ENCODE results near the gene DPF3. TPM values are rescaled to one million over a fixed set of nuclear protein-coding genes. Genes with fewer than 3 reads are reported as not detected.

DPF3 gene
- polyA plus RNA-seq, 4 donors: 1.0 to 2.4 (median 1.5) TPM

DNA sequence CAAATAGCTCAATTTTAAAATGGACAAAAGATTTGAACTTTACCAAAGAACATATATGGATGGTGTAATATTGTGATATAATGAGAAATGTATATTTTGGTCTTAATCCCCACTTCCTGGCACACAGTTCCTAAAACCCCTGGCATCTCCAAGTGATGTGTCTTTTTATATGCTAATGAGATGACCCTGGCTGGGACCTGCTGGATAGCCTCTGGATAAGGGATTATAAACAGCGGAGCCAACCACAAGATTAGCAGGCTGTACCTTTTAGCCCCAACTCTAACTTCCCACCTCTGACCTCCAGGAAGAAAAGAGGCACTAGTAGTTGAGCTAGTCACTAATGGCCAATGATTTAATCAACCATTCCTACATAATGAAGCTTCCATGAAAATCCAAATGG is 130.0 kb downstream of the DPF3 start:
- FAIRE-seq: no peak
- Histone ChIP-seq H3K27me3 (ENCODE audit: control insufficient read depth in 3 of 3, insufficient read depth in 3 of 3, low read length in 3 of 3) (no peaks in the 10 kb centered on the region), H3K27ac (ENCODE audit: low read depth in 1 of 3, low read length in 2 of 3) (no peak overlapping the region), H3K36me3 (ENCODE audit: control insufficient read depth in 3 of 3, insufficient read depth in 2 of 3, low read depth in 1 of 3, low read length in 3 of 3) (no peaks in the 10 kb centered on the region), H3K4me1 (ENCODE audit: control insufficient read depth in 3 of 3, insufficient read depth in 2 of 3, low read depth in 1 of 3, low read length in 2 of 3) (no peaks in the 10 kb centered on the region), H3K4me3 (ENCODE audit: low read depth in 1 of 3, low read length in 3 of 3) (no peak overlapping the region), H3K9me3 (ENCODE audit: control insufficient read depth in 2 of 2, insufficient read depth in 1 of 2, low read depth in 1 of 2, low read length in 1 of 2) (peaks cover 0 to 9% of the 10 kb centered on the region in 2 donors)
- 82 to 98% (median 91%) methylated on average over 1 of the region's 1 CpG for WGBS, 3 donors
- no peak for DNase-seq

- DNase-seq (no peak), FAIRE-seq (no peak)
- no peak overlapping the region for H3K27ac ChIP-seq (ENCODE audit: low read depth in 1 of 3, low read length in 2 of 3)
- H3K4me1 ChIP-seq (ENCODE audit: control insufficient read depth in 3 of 3, insufficient read depth in 2 of 3, low read depth in 1 of 3, low read length in 2 of 3): no peaks in the 10 kb centered on the region
- H3K27me3 ChIP-seq (ENCODE audit: control insufficient read depth in 3 of 3, insufficient read depth in 3 of 3, low read length in 3 of 3): no peaks in the 10 kb centered on the region
- H3K4me3 ChIP-seq (ENCODE audit: low read depth in 1 of 3, low read length in 3 of 3): no peak overlapping the region
- H3K9me3 ChIP-seq (ENCODE audit: control insufficient read depth in 2 of 2, insufficient read depth in 1 of 2, low read depth in 1 of 2, low read length in 1 of 2): peaks cover 0 to 14% of the 10 kb centered on the region in 2 donors
- H3K36me3 ChIP-seq (ENCODE audit: control insufficient read depth in 3 of 3, insufficient read depth in 2 of 3, low read depth in 1 of 3, low read length in 3 of 3): no peaks in the 10 kb centered on the region
Measured at GRCh38 chr14:72759670-72760069, 134.2 kb downstream of the DPF3 start.

- Histone ChIP-seq H3K9me3 (ENCODE audit: control insufficient read depth in 2 of 2, insufficient read depth in 1 of 2, low read depth in 1 of 2, low read length in 1 of 2) (peaks cover 0 to 14% of the 10 kb centered on the region in 2 donors), H3K4me1 (ENCODE audit: control insufficient read depth in 3 of 3, insufficient read depth in 2 of 3, low read depth in 1 of 3, low read length in 2 of 3) (no peaks in the 10 kb centered on the region), H3K4me3 (ENCODE audit: low read depth in 1 of 3, low read length in 3 of 3) (no peak overlapping the region), H3K27ac (ENCODE audit: low read depth in 1 of 3, low read length in 2 of 3) (no peak overlapping the region), H3K27me3 (ENCODE audit: control insufficient read depth in 3 of 3, insufficient read depth in 3 of 3, low read length in 3 of 3) (no peaks in the 10 kb centered on the region), H3K36me3 (ENCODE audit: control insufficient read depth in 3 of 3, insufficient read depth in 2 of 3, low read depth in 1 of 3, low read length in 3 of 3) (no peaks in the 10 kb centered on the region)
- no peak for DNase-seq
- FAIRE-seq: no peak
Measured at GRCh38 chr14:72758993-72759392, 134.9 kb downstream of the DPF3 start.

DNA sequence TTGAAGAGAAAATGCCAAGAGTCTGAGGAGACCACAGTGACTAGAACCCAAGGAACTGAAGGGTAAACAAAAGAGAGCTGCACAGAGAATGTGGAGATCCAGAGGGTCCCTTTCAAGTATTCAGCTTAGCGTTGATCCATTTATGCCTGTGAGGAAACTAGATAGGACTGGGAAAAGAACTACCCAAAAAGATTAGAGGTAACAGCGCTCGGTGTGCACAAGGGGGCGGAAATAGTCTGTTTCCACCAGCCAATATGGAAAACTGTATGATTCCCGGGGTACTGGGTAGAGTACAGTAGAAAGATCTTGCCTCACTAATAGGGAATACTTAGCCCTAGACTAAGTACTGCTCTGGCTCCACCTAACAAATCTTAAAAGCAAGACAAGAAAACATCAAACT is 135.5 kb downstream of the DPF3 start:
- FAIRE-seq: no peak
- Histone ChIP-seq H3K36me3 (ENCODE audit: control insufficient read depth in 3 of 3, insufficient read depth in 2 of 3, low read depth in 1 of 3, low read length in 3 of 3) (no peaks in the 10 kb centered on the region), H3K4me3 (ENCODE audit: low read depth in 1 of 3, low read length in 3 of 3) (no peak overlapping the region), H3K27me3 (ENCODE audit: control insufficient read depth in 3 of 3, insufficient read depth in 3 of 3, low read length in 3 of 3) (no peaks in the 10 kb centered on the region), H3K27ac (ENCODE audit: low read depth in 1 of 3, low read length in 2 of 3) (no peak overlapping the region), H3K4me1 (ENCODE audit: control insufficient read depth in 3 of 3, insufficient read depth in 2 of 3, low read depth in 1 of 3, low read length in 2 of 3) (no peaks in the 10 kb centered on the region), H3K9me3 (ENCODE audit: control insufficient read depth in 2 of 2, insufficient read depth in 1 of 2, low read depth in 1 of 2, low read length in 1 of 2) (peaks cover 0 to 14% of the 10 kb centered on the region in 2 donors)
- WGBS, 3 donors: 75 to 86% (median 82%) methylated on average over 5 of the region's 5 CpGs
- DNase-seq: no peak

DNA sequence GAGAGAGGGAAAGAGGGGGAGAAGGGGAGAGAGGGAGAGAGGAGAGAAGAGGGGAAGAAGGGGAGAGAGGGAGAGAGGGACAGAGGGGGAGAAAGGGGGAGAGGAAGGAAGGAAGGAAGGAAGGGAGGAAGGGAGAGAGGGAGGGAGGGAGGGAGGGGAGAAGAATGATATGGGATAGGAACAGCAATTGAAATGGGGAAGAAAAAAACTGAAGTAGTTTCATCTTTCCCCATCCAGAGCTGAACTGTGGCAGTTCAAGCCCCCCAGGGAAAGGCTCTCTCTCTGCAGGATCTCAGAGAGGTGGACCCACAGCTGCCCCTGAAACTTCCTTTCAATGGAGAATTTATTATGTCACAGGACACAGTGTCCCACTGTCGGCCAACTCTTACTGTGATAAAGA is 136.9 kb downstream of the DPF3 start:
- Histone ChIP-seq H3K4me3 (ENCODE audit: low read depth in 1 of 3, low read length in 3 of 3) (no peak overlapping the region), H3K27me3 (ENCODE audit: control insufficient read depth in 3 of 3, insufficient read depth in 3 of 3, low read length in 3 of 3) (no peaks in the 10 kb centered on the region), H3K27ac (ENCODE audit: low read depth in 1 of 3, low read length in 2 of 3) (no peak overlapping the region), H3K9me3 (ENCODE audit: control insufficient read depth in 2 of 2, insufficient read depth in 1 of 2, low read depth in 1 of 2, low read length in 1 of 2) (peaks cover 0 to 14% of the 10 kb centered on the region in 2 donors), H3K4me1 (ENCODE audit: control insufficient read depth in 3 of 3, insufficient read depth in 2 of 3, low read depth in 1 of 3, low read length in 2 of 3) (no peaks in the 10 kb centered on the region), H3K36me3 (ENCODE audit: control insufficient read depth in 3 of 3, insufficient read depth in 2 of 3, low read depth in 1 of 3, low read length in 3 of 3) (peaks cover 0 to 3% (median 0%) of the 10 kb centered on the region in 3 donors)
- 82 to 96% (median 85%) methylated on average over 1 of the region's 1 CpG for WGBS, 3 donors
- no peak for DNase-seq
- FAIRE-seq: no peak

DNA sequence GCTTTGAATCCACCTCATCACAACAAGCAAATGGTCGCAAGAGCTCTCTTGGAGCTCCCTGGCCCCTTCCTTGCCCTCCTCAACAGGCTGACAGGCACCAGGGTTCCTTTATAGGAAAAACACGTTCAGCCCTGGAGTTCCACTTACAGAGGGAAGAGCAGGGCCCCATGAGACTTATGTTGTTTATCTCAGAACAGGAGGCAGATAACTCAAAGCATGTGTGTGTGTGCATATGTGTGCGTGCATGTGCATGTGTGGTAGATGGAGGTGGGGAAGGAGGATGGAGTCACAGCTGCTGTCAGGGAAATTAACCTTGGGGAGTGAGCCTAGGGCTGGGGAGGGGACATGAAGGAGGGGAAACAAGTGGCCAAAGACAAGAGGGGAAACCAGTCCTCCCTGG is 138.1 kb downstream of the DPF3 start:
- H3K27ac ChIP-seq (ENCODE audit: low read depth in 1 of 3, low read length in 2 of 3): no peak overlapping the region
- H3K27me3 ChIP-seq (ENCODE audit: control insufficient read depth in 3 of 3, insufficient read depth in 3 of 3, low read length in 3 of 3): no peaks in the 10 kb centered on the region
- no peaks in the 10 kb centered on the region for H3K4me1 ChIP-seq (ENCODE audit: control insufficient read depth in 3 of 3, insufficient read depth in 2 of 3, low read depth in 1 of 3, low read length in 2 of 3)
- FAIRE-seq: no peak
- WGBS, 3 donors: 68 to 88% (median 84%) methylated on average over 3 of the region's 3 CpGs
- H3K4me3 ChIP-seq (ENCODE audit: low read depth in 1 of 3, low read length in 3 of 3): no peak overlapping the region
- H3K36me3 ChIP-seq (ENCODE audit: control insufficient read depth in 3 of 3, insufficient read depth in 2 of 3, low read depth in 1 of 3, low read length in 3 of 3): peaks cover 0 to 3% (median 0%) of the 10 kb centered on the region in 3 donors
- no peak for DNase-seq
- peaks cover 0 to 14% of the 10 kb centered on the region in 2 donors for H3K9me3 ChIP-seq (ENCODE audit: control insufficient read depth in 2 of 2, insufficient read depth in 1 of 2, low read depth in 1 of 2, low read length in 1 of 2)

GRCh38 chr14:72754949-72755348 is 139.0 kb downstream of the DPF3 start:
- DNase-seq (no peak), FAIRE-seq (no peak)
- peaks cover 0 to 10% of the 10 kb centered on the region in 2 donors for H3K9me3 ChIP-seq (ENCODE audit: control insufficient read depth in 2 of 2, insufficient read depth in 1 of 2, low read depth in 1 of 2, low read length in 1 of 2)
- H3K4me3 ChIP-seq (ENCODE audit: low read depth in 1 of 3, low read length in 3 of 3): no peak overlapping the region
- H3K27me3 ChIP-seq (ENCODE audit: control insufficient read depth in 3 of 3, insufficient read depth in 3 of 3, low read length in 3 of 3): no peaks in the 10 kb centered on the region
- WGBS, 3 donors: 92 to 96% (median 93%) methylated on average over 4 of the region's 4 CpGs
- H3K4me1 ChIP-seq (ENCODE audit: control insufficient read depth in 3 of 3, insufficient read depth in 2 of 3, low read depth in 1 of 3, low read length in 2 of 3): no peaks in the 10 kb centered on the region
- H3K27ac ChIP-seq (ENCODE audit: low read depth in 1 of 3, low read length in 2 of 3): no peak overlapping the region
- H3K36me3 ChIP-seq (ENCODE audit: control insufficient read depth in 3 of 3, insufficient read depth in 2 of 3, low read depth in 1 of 3, low read length in 3 of 3): peaks cover 0 to 3% (median 0%) of the 10 kb centered on the region in 3 donors

DNA sequence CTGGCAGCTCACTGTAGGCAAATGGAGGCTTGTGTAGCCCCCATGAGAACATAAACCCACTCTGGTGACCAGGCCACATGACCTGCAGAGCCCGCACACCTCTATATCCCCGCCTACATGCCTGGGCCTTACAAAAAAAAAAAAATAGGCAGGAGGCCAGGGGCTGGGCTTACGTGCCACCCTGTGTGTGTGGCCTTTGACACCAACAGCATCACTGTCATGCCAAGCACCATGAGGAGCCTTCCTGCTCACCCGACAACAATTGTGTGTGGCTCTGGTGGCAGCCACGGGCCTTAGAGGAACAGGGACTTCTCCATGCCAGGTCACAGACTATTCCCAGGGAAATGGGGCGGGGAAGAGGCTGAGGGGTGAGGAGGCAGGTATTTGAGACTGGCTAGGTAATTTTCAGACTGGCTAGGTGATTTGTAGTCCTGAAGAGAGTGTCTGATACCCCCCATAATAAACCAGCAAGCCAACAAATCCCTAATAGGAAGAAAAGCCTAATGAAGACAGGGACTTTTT is 140.0 kb downstream of the DPF3 start:
- Histone ChIP-seq H3K4me1 (ENCODE audit: control insufficient read depth in 3 of 3, insufficient read depth in 2 of 3, low read depth in 1 of 3, low read length in 2 of 3) (no peaks in the 10 kb centered on the region), H3K9me3 (ENCODE audit: control insufficient read depth in 2 of 2, insufficient read depth in 1 of 2, low read depth in 1 of 2, low read length in 1 of 2) (peaks cover 0 to 12% of the 10 kb centered on the region in 2 donors), H3K4me3 (ENCODE audit: low read depth in 1 of 3, low read length in 3 of 3) (no peak overlapping the region), H3K27ac (ENCODE audit: low read depth in 1 of 3, low read length in 2 of 3) (no peak overlapping the region), H3K36me3 (ENCODE audit: control insufficient read depth in 3 of 3, insufficient read depth in 2 of 3, low read depth in 1 of 3, low read length in 3 of 3) (peaks cover 0 to 4% (median 0%) of the 10 kb centered on the region in 3 donors), H3K27me3 (ENCODE audit: control insufficient read depth in 3 of 3, insufficient read depth in 3 of 3, low read length in 3 of 3) (no peaks in the 10 kb centered on the region)
- FAIRE-seq: no peak
- 52 to 88% (median 57%) methylated on average over 6 of the region's 6 CpGs for WGBS, 3 donors
- DNase-seq: no peak

- DNase-seq: no peak
- Histone ChIP-seq H3K36me3 (ENCODE audit: control insufficient read depth in 3 of 3, insufficient read depth in 2 of 3, low read depth in 1 of 3, low read length in 3 of 3) (peaks cover 0 to 6% (median 0%) of the 10 kb centered on the region in 3 donors), H3K27ac (ENCODE audit: low read depth in 1 of 3, low read length in 2 of 3) (no peak overlapping the region), H3K27me3 (ENCODE audit: control insufficient read depth in 3 of 3, insufficient read depth in 3 of 3, low read length in 3 of 3) (no peaks in the 10 kb centered on the region), H3K4me1 (ENCODE audit: control insufficient read depth in 3 of 3, insufficient read depth in 2 of 3, low read depth in 1 of 3, low read length in 2 of 3) (no peaks in the 10 kb centered on the region), H3K4me3 (ENCODE audit: low read depth in 1 of 3, low read length in 3 of 3) (no peak overlapping the region), H3K9me3 (ENCODE audit: control insufficient read depth in 2 of 2, insufficient read depth in 1 of 2, low read depth in 1 of 2, low read length in 1 of 2) (peaks cover 0 to 12% of the 10 kb centered on the region in 2 donors)
- WGBS, 3 donors: 78 to 93% (median 80%) methylated on average over 7 to 8 of the region's 8 CpGs
- no peak for FAIRE-seq
Measured at GRCh38 chr14:72753044-72753710, 140.7 kb downstream of the DPF3 start.

All from small intestine (tissue), 7 donors.